Thyroid gland (tissue), 4 donors: ENCODE measurements around the gene CCDC86. TPM values are rescaled to one million over a fixed set of nuclear protein-coding genes. Genes with fewer than 3 reads are reported as not detected.
"Not testable (repeated sequence)": the region's sequence is repeated elsewhere in the genome, so short reads cannot be mapped to it uniquely, and the experiment has no call there.

Experiments
- DNase-seq, 2 donors: peaks; one replicate each; pipeline ENCODE4 v3.0.0-alpha.2; 2019
- H3K27ac ChIP-seq, 3 donors: fragments of 200-600 bp; sonication (generic); 1 replicate in 2 of 3; 2 replicates in 1 of 3; pipeline ENCODE4 v1.5.1; 2016 to 2019; ENCODE audit warnings: mild to moderate bottlenecking in 1 of 3, moderate library complexity in 1 of 3
- H3K27me3 ChIP-seq: fragments of 200-600 bp; sonication (generic); one replicate; pipeline ENCODE4 v1.5.1; 2019
- H3K36me3 ChIP-seq, 2 donors: fragments of 200-600 bp; sonication (generic); one replicate each; pipeline ENCODE4 v1.5.1; 2016 to 2019
- H3K4me1 ChIP-seq, 2 donors: fragments of 200-600 bp; sonication (generic); one replicate each; pipeline ENCODE4 v1.5.1; 2017 to 2019
- H3K4me3 ChIP-seq, 3 donors: fragments of 200-600 bp; sonication (generic); replicated peaks in 1 of 3; 1 replicate in 2 of 3; 2 replicates in 1 of 3; pipeline ENCODE4 v1.5.1; 2016; ENCODE audit warnings: mild to moderate bottlenecking in 1 of 3
- H3K9me3 ChIP-seq: fragments of 200-600 bp; sonication (generic); one replicate; pipeline ENCODE4 v1.5.1; 2017
- POLR2A ChIP-seq, 2 donors: fragments of 450-650 bp; IDR thresholded peaks; one replicate each; pipeline ENCODE4 v1.6.1; 2017; ENCODE audit warnings: antibody characterized with exemption in 2 of 2, mild to moderate bottlenecking in 2 of 2, moderate library complexity in 1 of 2
- WGBS, 2 donors: methylation state at CpG; one replicate each; pipeline ENCODE4 v1.1.5; 2017; 5-methylcytosine and 5-hydroxymethylcytosine counted together
- intact Hi-C: fragments of 100-400 bp; cut with DNase I; formaldehyde crosslinking; loops from one replicate; pipeline ENCODE4 v1.15.1; 2023
- total RNA-seq, 4 donors: library from RNA; depleted of rRNA; stranded (reverse); fragments of >200 nt; gene quantifications; one replicate each; pipeline ENCODE4 v1.2.3, GENCODE V29; 2016
- TF ChIP-seq, protein P1 (sequence below), 6 experiments: fragments of 200-600 bp in 3 of 6; fragments of 450-650 bp in 3 of 6; sonication (generic) in 3 of 6; IDR thresholded peaks; one replicate each; pipeline ENCODE4 v1.5.1; 2016 to 2019; ENCODE audit warnings: antibody characterized with exemption in 6 of 6, mild to moderate bottlenecking in 2 of 6, inconsistent platforms in 1 of 6, moderate library complexity in 1 of 6

CCDC86 gene
- total RNA-seq, 4 donors from 2014 or later: 6.7 to 19.6 (median 14.2) TPM

GRCh38 chr11:60818057-60818456, 23.9 kb upstream of the CCDC86 start:
- Histone ChIP-seq H3K4me1 (no peaks in the 10 kb centered on the region), H3K27me3 (no peaks in the 10 kb centered on the region), H3K36me3 (no peaks in the 10 kb centered on the region), H3K9me3 (no peaks in the 10 kb centered on the region), H3K27ac (no peak overlapping the region), H3K4me3 (no peak overlapping the region)
- intact Hi-C loops: no loop called here
- 79 to 86% methylated on average over 4 of the region's 4 CpGs for WGBS, 2 donors
- TF ChIP-seq, protein P1, sequence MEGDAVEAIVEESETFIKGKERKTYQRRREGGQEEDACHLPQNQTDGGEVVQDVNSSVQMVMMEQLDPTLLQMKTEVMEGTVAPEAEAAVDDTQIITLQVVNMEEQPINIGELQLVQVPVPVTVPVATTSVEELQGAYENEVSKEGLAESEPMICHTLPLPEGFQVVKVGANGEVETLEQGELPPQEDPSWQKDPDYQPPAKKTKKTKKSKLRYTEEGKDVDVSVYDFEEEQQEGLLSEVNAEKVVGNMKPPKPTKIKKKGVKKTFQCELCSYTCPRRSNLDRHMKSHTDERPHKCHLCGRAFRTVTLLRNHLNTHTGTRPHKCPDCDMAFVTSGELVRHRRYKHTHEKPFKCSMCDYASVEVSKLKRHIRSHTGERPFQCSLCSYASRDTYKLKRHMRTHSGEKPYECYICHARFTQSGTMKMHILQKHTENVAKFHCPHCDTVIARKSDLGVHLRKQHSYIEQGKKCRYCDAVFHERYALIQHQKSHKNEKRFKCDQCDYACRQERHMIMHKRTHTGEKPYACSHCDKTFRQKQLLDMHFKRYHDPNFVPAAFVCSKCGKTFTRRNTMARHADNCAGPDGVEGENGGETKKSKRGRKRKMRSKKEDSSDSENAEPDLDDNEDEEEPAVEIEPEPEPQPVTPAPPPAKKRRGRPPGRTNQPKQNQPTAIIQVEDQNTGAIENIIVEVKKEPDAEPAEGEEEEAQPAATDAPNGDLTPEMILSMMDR (IDR thresholded peaks at IDR 0.05): no peak
- TF ChIP-seq POLR2A (IDR thresholded peaks at IDR 0.05): no peak
- no peak for DNase-seq

DNA sequence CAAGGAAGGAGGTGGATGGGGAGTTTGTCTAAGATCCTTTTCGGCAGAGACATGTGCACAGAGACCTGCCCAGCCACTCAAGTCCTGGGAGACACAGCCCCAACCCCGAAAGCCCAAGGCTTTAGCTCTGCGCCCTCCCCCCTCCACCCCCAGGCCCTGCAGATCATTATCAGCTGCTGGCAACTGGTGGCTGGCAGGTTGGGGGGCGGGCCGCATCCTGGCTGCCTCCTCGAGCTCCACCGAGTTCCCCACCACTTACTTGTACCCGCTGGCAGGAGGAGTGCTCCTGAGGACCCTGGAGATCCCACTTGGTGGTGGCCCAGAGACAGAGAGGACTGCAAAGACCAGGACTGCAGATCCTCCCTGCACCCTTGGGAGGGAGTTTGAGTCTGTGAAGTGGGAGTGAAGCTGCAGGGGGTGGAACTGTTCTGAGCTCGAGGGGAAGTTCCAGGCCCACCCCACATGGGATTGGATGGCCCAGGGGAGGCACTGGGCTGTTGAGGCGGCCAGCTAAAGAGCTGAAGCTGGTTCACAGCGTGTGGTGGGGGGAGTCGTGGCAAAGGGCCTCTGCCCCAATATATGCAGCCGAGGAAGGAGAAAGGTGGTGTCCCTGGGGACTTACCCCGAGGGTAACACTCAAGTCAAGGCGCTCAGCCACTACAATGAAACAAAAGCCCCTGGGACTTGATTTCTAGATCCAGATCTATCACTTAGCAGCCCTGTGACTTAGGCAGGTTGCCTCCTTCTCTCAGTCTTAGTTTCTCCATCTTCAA, 19.9 kb upstream of the CCDC86 start:
- intact Hi-C loops: no loop called here
- H3K9me3 ChIP-seq: no peaks in the 10 kb centered on the region
- peak in 1 of 2 donors; percentile 38 for DNase-seq
- 34% methylated on average over 15 of the region's 15 CpGs for WGBS, 2 donors
- H3K4me1 ChIP-seq: no peaks in the 10 kb centered on the region
- H3K36me3 ChIP-seq: no peaks in the 10 kb centered on the region
- H3K4me3 ChIP-seq: no peak overlapping the region
- H3K27me3 ChIP-seq: no peaks in the 10 kb centered on the region
- no peak overlapping the region for H3K27ac ChIP-seq
- TF ChIP-seq, protein P1 (IDR thresholded peaks at IDR 0.05): no peak

- H3K36me3 ChIP-seq, H3K27me3 ChIP-seq, H3K4me3 ChIP-seq, H3K4me1 ChIP-seq, H3K27ac ChIP-seq, intact Hi-C loops, DNase-seq, H3K9me3 ChIP-seq: not testable (repeated sequence)
- WGBS, 2 donors: 94 to 98% methylated on average over 5 of the region's 5 CpGs
Observed at GRCh38 chr11:60823745-60824306, 18.1 kb upstream of the CCDC86 start.

- Histone ChIP-seq H3K27me3 (no peaks in the 10 kb centered on the region), H3K9me3 (no peaks in the 10 kb centered on the region), H3K4me3 (no peak overlapping the region), H3K4me1 (no peaks in the 10 kb centered on the region), H3K27ac (no peak overlapping the region), H3K36me3 (no peaks in the 10 kb centered on the region)
- WGBS, 2 donors: 90 to 92% methylated on average over 5 of the region's 5 CpGs
- intact Hi-C loops: loop anchor here (5.0 kb wide), 1 partner anchor 72 kb away; no protein-coding TSS in a partner anchor
- no peak for DNase-seq
- no peak for TF ChIP-seq POLR2A (IDR thresholded peaks at IDR 0.05)
- TF ChIP-seq, protein P1 (IDR thresholded peaks at IDR 0.05): no peak
Observed at GRCh38 chr11:60825118-60825517, 16.8 kb upstream of the CCDC86 start.

GRCh38 chr11:60825790-60826189, 16.1 kb upstream of the CCDC86 start:
- H3K4me3 ChIP-seq: no peak overlapping the region
- intact Hi-C loops: loop anchor here (5.0 kb wide), 1 partner anchor 72 kb away; no protein-coding TSS in a partner anchor
- H3K27ac ChIP-seq: no peak overlapping the region
- 85 to 88% methylated on average over 5 of the region's 6 CpGs for WGBS, 2 donors
- H3K27me3 ChIP-seq: no peaks in the 10 kb centered on the region
- TF ChIP-seq POLR2A (IDR thresholded peaks at IDR 0.05): no peak
- TF ChIP-seq, protein P1 (IDR thresholded peaks at IDR 0.05): no peak
- H3K36me3 ChIP-seq: no peaks in the 10 kb centered on the region
- H3K4me1 ChIP-seq: no peaks in the 10 kb centered on the region
- H3K9me3 ChIP-seq: no peaks in the 10 kb centered on the region
- DNase-seq: no peak
